GM12892 (cell line): ENCODE results near the gene GOLGA6L7.
"Not testable (repeated sequence)": the region's sequence is repeated elsewhere in the genome, so short reads cannot be mapped to it uniquely, and the experiment has no call there.

Experiments
- POLR2A ChIP-seq: IDR thresholded peaks from 2 replicates; pipeline ENCODE4 v1.6.1; 2011; ENCODE audit warnings: low read depth, low read length, control low read depth
- POLR2AphosphoS5 ChIP-seq: IDR thresholded peaks from 2 replicates; pipeline ENCODE4 v1.6.1; 2011; ENCODE audit warnings: low read depth, low read length, control low read depth
- TAF1 ChIP-seq: IDR thresholded peaks from 2 replicates; pipeline ENCODE4 v1.6.1; 2011; ENCODE audit warnings: low read depth, mild to moderate bottlenecking, control low read depth, low read length, borderline replicate concordance

GRCh38 chr15:28794231-28794630 lies 54.2 kb downstream of the GOLGA6L7 start:
- not testable (repeated sequence) for TF ChIP-seq POLR2A, POLR2AphosphoS5, TAF1
